ENCODE data around the gene SMAD3.
A peak's percentile ranks its signal among the peaks of the same experiment; 100 is the strongest.
"Not testable (repeated sequence)": the region's sequence is repeated elsewhere in the genome, so short reads cannot be mapped to it uniquely, and the experiment has no call there.

The SMAD3 gene

DNA sequence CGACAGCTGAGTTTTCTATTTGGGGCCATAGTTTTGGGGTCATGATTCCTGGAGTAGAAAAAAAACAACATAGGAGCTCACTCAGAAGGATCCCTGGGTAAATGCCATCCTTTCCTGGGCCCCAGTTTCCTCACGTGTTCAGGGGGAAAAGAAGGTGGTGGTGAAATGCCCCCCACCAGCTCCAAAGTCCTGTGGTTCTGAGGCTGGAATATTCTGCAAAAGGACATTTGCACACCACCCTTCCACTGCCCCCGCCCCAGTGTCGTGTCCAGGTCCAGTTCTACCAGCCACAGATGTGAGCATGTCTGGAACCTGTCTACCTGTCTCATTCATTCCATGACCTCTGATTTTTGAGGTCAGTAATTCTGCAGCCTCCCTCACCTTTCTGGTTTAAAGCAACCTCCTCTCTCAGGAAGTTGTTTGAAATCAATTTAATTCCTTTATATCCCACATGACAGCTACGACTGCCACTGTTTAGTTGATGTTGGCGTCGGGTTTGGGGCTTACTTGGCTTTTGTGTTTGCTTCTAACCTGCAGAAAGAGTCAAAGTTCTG, 82.1 kb downstream of the SMAD3 start:
- no peak for TF ChIP-seq CTCF (conservative IDR thresholded peaks at IDR 0.05; ENCODE audit: low read depth, low read length)
- no peak for DNase-seq (ENCODE audit: low read depth)
- no peak overlapping the region for H3K4me3 ChIP-seq (ENCODE audit: low read depth, low read length)

DNA sequence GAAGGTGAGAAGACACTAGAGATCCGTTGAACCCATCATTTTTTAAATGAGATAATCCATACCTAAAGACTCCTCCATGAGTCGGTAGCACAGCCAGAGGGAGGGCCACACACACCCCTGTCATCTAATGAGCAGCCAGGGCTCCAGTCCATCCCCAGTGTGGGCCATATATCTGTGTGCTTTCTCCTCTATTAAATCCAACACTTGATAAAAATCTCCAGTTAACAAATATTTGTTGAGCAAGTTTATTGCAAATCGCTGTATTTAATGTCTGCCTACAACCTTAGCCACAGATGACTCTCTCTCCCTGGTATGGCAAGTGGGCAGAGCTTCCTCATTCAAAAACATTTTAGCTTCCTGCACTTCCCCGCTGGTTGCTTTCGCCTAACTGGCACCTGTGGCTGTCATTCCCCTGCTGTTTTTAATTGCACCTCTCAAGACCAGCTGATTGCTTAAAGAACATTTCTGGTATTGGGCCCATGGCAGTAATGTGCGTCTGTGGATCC, 82.8 kb downstream of the SMAD3 start:
- peak; percentile 70 for DNase-seq (ENCODE audit: low read depth)

GRCh38 chr15:67149068-67149772, 83.8 kb downstream of the SMAD3 start:
- no peak for DNase-seq (ENCODE audit: low read depth)
- TF ChIP-seq CTCF (conservative IDR thresholded peaks at IDR 0.05; ENCODE audit: low read depth, low read length): no peak
- no peak overlapping the region for H3K4me3 ChIP-seq (ENCODE audit: low read depth, low read length)

More for the DNA sequence above, 82.8 kb downstream of the SMAD3 start:
- H3K4me3 ChIP-seq (ENCODE audit: low read depth, low read length): no peak overlapping the region
- no peak for TF ChIP-seq CTCF (conservative IDR thresholded peaks at IDR 0.05; ENCODE audit: low read depth, low read length)

DNA sequence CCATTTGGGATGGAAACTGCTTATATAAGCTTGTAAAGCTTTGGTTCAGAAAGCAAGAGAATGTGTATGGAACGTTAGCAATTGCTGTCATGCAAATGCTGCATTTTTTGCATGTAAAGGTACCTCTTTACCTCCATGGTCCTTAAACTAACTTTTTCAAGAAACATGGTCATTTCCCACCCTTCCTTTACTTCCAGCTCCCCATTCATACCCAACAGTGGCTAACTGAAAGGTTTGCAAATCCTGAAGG, 84.3 kb downstream of the SMAD3 start:
- no peak overlapping the region for H3K4me3 ChIP-seq (ENCODE audit: low read depth, low read length)
- DNase-seq (ENCODE audit: low read depth): no peak
- TF ChIP-seq CTCF (conservative IDR thresholded peaks at IDR 0.05; ENCODE audit: low read depth, low read length): no peak

DNA sequence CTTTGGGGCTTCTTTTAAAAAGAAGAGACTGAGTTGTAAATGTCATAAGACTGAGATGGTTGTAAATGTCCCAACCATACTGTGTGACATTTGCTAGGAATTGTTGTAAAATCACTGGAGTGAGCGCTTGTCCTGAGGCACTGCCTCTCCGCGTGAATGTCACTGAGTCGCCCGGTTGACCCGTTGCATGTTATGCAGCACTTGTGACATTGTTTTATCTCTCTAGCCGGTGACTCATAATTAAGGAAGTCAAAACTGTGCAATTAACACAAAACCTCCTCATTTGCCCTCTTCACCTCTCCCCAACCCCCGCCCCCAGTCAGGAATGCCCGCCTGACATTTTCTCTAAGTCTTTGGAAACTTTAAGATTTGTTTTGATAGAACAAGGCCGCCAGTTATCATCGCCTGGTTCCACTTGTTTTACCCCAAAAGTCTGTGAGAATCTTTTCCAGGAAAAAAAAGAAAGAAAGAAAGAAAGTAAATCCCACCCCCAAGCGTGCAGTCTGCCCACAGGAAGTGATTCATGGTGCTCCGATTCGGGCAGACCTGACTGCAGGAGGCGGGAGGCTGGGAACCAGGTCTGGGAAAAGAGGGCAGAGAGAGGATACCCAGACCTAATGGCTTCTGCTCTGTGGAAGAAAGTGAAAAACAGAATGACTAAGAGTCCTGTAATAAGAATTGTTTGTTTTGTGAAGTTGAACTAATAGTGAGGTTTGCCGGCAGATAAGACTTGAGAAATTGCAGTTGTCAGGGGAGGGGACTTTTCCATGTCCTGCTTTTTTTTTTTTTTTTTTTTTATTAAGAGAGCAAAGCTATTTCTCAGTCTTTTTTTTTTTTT, 84.8 kb downstream of the SMAD3 start:
- DNase-seq (ENCODE audit: low read depth): peak; percentile 99
- TF ChIP-seq CTCF (conservative IDR thresholded peaks at IDR 0.05; ENCODE audit: low read depth, low read length): no peak
- H3K4me3 ChIP-seq (ENCODE audit: low read depth, low read length): no peak overlapping the region

GRCh38 chr15:67152429-67152828, 87.0 kb downstream of the SMAD3 start:
- H3K4me3 ChIP-seq (ENCODE audit: low read depth, low read length): no peak overlapping the region
- no peak for TF ChIP-seq CTCF (conservative IDR thresholded peaks at IDR 0.05; ENCODE audit: low read depth, low read length)
- DNase-seq (ENCODE audit: low read depth): no peak

GRCh38 chr15:67153044-67153443, 87.6 kb downstream of the SMAD3 start:
- DNase-seq (ENCODE audit: low read depth); H3K4me3 ChIP-seq (ENCODE audit: low read depth, low read length): not testable (repeated sequence)

Measured in choroid plexus epithelial cell (primary cell).